ENCODE data around the gene PRKG1. TPM values are rescaled to one million over a fixed set of nuclear protein-coding genes. Genes with fewer than 3 reads are reported as not detected.
A peak's percentile ranks its signal among the peaks of the same experiment; 100 is the strongest.

PRKG1 gene
- total and polyA plus RNA-seq, 2 of the 4 experiments (the other 2 are of a cell fraction): 3.5 to 18.3 TPM

DNA sequence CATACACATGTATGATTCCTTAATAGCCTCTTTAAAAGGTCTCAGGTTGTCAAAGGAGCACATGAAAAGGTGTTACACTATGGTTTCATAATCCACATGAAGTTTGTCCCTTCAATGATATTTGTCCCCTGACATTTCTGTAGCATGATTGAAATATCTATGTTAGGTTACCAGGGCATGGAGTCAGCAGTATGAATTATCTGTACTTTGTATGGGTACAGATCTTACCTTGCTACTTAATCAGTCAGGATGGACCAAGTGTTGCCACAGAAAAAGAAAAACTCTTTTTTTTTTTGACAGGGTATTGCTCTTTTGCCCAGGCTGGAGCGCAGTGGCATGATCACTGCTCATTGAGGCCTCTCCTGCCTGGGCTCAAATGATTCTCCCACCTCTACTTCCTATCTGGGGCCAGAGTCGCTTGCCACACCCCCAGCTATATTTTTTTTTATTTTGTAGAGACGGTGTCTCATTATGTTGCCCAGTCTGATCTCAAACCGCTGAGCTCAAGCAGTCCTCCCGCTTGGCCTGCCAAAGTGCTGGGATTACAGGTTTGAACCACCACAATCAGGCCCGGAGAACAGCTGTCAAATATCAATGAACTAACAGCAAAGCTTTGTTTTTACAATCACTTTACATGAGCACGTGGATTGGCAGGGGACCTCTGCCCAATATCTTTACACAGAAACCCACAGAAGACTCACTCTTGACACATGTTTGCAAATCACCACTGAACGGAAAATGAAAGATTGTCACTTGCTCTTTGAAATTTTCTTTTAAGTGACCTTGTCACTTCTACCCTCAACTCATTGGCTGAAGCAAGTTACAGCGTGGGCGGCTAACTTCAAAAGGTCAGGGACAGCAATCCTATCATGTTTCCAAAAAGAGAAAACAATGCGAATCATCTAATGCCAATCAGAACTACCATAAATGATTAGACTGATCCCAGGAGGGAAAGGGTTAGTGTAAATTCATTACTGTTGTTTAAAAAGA lies 140.2 kb downstream of the PRKG1 start:
- Histone ChIP-seq H3K18ac (ENCODE audit: low read depth, low read length) (peak overlapping the region; percentile 33; the same call in 1 of the 2 replicates), H3K23ac (ENCODE audit: low read depth, low read length) (no peak overlapping the region), H3K36me3 (ENCODE audit: control insufficient read depth, insufficient read depth, low read length) (no peaks in the 10 kb centered on the region), H3K4me2 (ENCODE audit: low read depth, low read length) (no peak overlapping the region), H3K9me1 (ENCODE audit: insufficient read depth, low read length) (no peaks in the 10 kb centered on the region), H2AK5ac (ENCODE audit: low read depth, low read length) (no peak overlapping the region), H4K5ac (ENCODE audit: low read depth, low read length) (no peak overlapping the region), H3K27me3 (ENCODE audit: control insufficient read depth, insufficient read depth, low read length) (no peaks in the 10 kb centered on the region), H3K4me3 (ENCODE audit: insufficient read depth, low read depth, low read length) (no peak overlapping the region), H3K27ac (ENCODE audit: insufficient read depth, low read length) (no peak overlapping the region), H3K14ac (replicated peaks; ENCODE audit: low read depth, low read length) (no peak overlapping the region), H2BK15ac (ENCODE audit: low read depth, low read length) (peak overlapping the region; percentile 29; the same call in 1 of the 3 replicates), H3K56ac (ENCODE audit: extremely low read depth, insufficient read depth, low read length) (no peak overlapping the region), H2AFZ (replicated peaks; ENCODE audit: low read length, poor library complexity) (no peak overlapping the region), H3K9ac (ENCODE audit: low read depth, low read length) (no peak overlapping the region), H2BK5ac (ENCODE audit: low read depth, low read length, poor library complexity, severe bottlenecking) (no peak overlapping the region), H3K79me1 (ENCODE audit: low read depth in 1 of 2, low read length in 2 of 2) (peaks cover 3 to 17% of the 10 kb centered on the region in 2 experiments; a peak in 3 of 4 replicates), H2BK20ac (ENCODE audit: low read depth, low read length) (peak overlapping the region; percentile 42; the same call in 1 of the 2 replicates), H4K20me1 (ENCODE audit: insufficient read depth, low read length) (peaks cover 3% of the 10 kb centered on the region; the same call in 1 of the 2 replicates), H4K8ac (ENCODE audit: low read depth in 2 of 2, low read length in 2 of 2) (no peak overlapping the region), H3K9me3 (ENCODE audit: control insufficient read depth, insufficient read depth, low read length) (no peaks in the 10 kb centered on the region), H3K4ac (ENCODE audit: low read depth, low read length) (no peak overlapping the region; the same call in 1 of the 2 replicates), H2AK9ac (replicated peaks; ENCODE audit: low read depth, low read length, poor library complexity) (no peak overlapping the region), H3K4me1 (ENCODE audit: control insufficient read depth, insufficient read depth, low read length) (peaks cover 6% of the 10 kb centered on the region), H4K91ac (ENCODE audit: insufficient read depth, low read depth, low read length) (no peak overlapping the region), H2BK120ac (ENCODE audit: low read depth, low read length) (0 out of 2 replicates have a peak overlapping the region, but pooled peaks have one; percentile 19)
- ATAC-seq (ENCODE audit: low read depth) (no peak), DNase-seq (peak; percentile 30)
- 67% methylated on average over 1 of the region's 11 CpGs; no CpG with 5 or more reads in 1 of the 2 experiments for WGBS, 2 experiments (ENCODE audit: extremely low coverage in 2 of 2, insufficient read length in 1 of 2)
- intact Hi-C loops (cut with micrococcal nuclease): loop anchor here (5.0 kb wide), 1 partner anchor 142 kb away; the partner anchor contains the start of gene PRKG1
- POLR2A ChIA-PET (ENCODE audit: unreplicated experiment): interaction anchor here (0.5 kb wide), 1 partner anchor 1060 kb away, joined by 3 read pairs; no protein-coding TSS in a partner anchor
- dilution Hi-C loops (cut with HindIII; ENCODE audit: low sequenced_read_pairs, unreplicated experiment): no loop called here
- BruUV-seq (replicated peaks): no TSS peak
- TF ChIP-seq MAZ (IDR thresholded peaks at IDR 0.05; ENCODE audit: borderline replicate concordance, low read depth, low read length) (no peak), RFX5 (IDR thresholded peaks at IDR 0.05; ENCODE audit: low read depth, low read length) (no peak), FOS (IDR thresholded peaks at IDR 0.05; ENCODE audit: low read depth, low read length) (no peak), BHLHE40 (IDR thresholded peaks at IDR 0.05; ENCODE audit: low read depth, low read length) (no peak), NFE2L2 (IDR thresholded peaks at IDR 0.05; ENCODE audit: low read depth, low read length) (no peak), RCOR1 (IDR thresholded peaks at IDR 0.05; ENCODE audit: insufficient replicate concordance, low read length) (no peak)
- CTCF ChIA-PET: interaction anchor here (0.8 kb wide), 1 partner anchor 8 kb away, joined by 3 read pairs; no protein-coding TSS in a partner anchor
- in situ Hi-C loops (cut with MboI; ENCODE audit: low sequenced_read_pairs): no loop called here
